ENCODE data around the gene RFESD. TPM values are rescaled to one million over a fixed set of nuclear protein-coding genes. Genes with fewer than 3 reads are reported as not detected.

RFESD gene
- total and polyA plus RNA-seq, 2 of the 8 experiments (the other 6 are each of a cell fraction or from before 2014, with no cell fraction given): 1.7 to 2.0 TPM

DNA sequence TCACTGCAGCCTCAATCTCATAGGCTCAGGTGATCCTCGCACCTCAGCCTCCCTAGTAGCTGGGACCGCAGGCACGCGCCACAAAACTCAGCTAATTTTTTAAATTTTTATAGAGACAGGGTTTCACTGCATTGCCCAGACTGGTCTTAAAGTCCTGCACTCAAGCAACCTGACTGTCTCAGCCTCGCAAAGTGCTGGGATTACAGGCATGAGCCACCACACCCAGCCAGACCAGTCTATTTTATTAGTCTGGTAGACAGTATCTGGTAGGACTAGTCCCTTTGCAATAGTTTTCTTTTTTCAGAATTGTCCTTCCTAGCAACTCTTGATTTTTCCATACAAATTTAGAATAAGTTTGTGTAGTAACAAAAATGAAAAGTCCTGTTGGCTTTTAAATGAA lies 40.8 kb upstream of the RFESD start:
- no peak for TF ChIP-seq MAFK (IDR thresholded peaks at IDR 0.05; ENCODE audit: low read depth, low read length)
- no peak for TF ChIP-seq SP1 (IDR thresholded peaks at IDR 0.05; ENCODE audit: low read depth, low read length)
- no peak for TF ChIP-seq CHD1 (IDR thresholded peaks at IDR 0.05; ENCODE audit: low read depth, low read length)
- TF ChIP-seq CBX5 (IDR thresholded peaks at IDR 0.05; ENCODE audit: low read depth, low read length): no peak
- TF ChIP-seq SIN3A (conservative IDR thresholded peaks at IDR 0.05 in 1 of 2, IDR thresholded peaks at IDR 0.05 in 1 of 2; ENCODE audit: low read depth in 1 of 2, low read length in 2 of 2): no peak
- no peak for TF ChIP-seq USF2 (IDR thresholded peaks at IDR 0.05; ENCODE audit: low read length)
- no peak for TF ChIP-seq ZNF274 (IDR thresholded peaks at IDR 0.05; ENCODE audit: borderline replicate concordance, extremely low read depth, low read length)
- TF ChIP-seq KDM5A (IDR thresholded peaks at IDR 0.05; ENCODE audit: low read length): no peak
- no peak for TF ChIP-seq POU5F1 (IDR thresholded peaks at IDR 0.05; ENCODE audit: low read depth, low read length)
- no peak for TF ChIP-seq NRF1 (IDR thresholded peaks at IDR 0.05; ENCODE audit: low read depth, low read length)
- no peak for TF ChIP-seq RNF2 (IDR thresholded peaks at IDR 0.05; ENCODE audit: borderline replicate concordance, low read depth, low read length, missing control alignments, poor library complexity, severe bottlenecking)
- TF ChIP-seq SP4 (IDR thresholded peaks at IDR 0.05; ENCODE audit: low read length): no peak
- TF ChIP-seq TEAD4 (IDR thresholded peaks at IDR 0.05; ENCODE audit: low read depth, low read length): no peak
- TF ChIP-seq, protein P1, sequence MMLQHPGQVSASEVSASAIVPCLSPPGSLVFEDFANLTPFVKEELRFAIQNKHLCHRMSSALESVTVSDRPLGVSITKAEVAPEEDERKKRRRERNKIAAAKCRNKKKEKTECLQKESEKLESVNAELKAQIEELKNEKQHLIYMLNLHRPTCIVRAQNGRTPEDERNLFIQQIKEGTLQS (IDR thresholded peaks at IDR 0.05; ENCODE audit: insufficient read depth, low read depth, low read length): no peak
- POLR2A ChIA-PET (ENCODE audit: partially characterized antibody): no interaction called here
- H3K9me3 ChIP-seq (ENCODE audit: insufficient read depth in 2 of 2, low read depth in 1 of 2, low read length in 1 of 2): no peaks in the 10 kb centered on the region
- H2BK5ac ChIP-seq (ENCODE audit: low read depth, low read length): no peak overlapping the region
- H3K79me1 ChIP-seq (ENCODE audit: low read depth, low read length): no peaks in the 10 kb centered on the region
- no peak overlapping the region for H2BK15ac ChIP-seq (ENCODE audit: low read length)
- H3K36me3 ChIP-seq (ENCODE audit: control insufficient read depth in 2 of 4, insufficient read depth in 4 of 4, low read length in 3 of 4): no peaks in the 10 kb centered on the region; a peak in 2 of 8 replicates
- no peak overlapping the region for H2BK12ac ChIP-seq (ENCODE audit: low read depth, low read length)
- DNase-seq (ENCODE audit: low read depth in 1 of 2, low spot score in 2 of 2): no peak
- no peak overlapping the region for H3K4me3 ChIP-seq (ENCODE audit: extremely low read depth in 1 of 4, insufficient read depth in 2 of 4, low read depth in 3 of 4, low read length in 4 of 4)
- H3K4me1 ChIP-seq (replicated peaks in 1 of 4; ENCODE audit: control insufficient read depth in 3 of 4, insufficient read depth in 4 of 4, low read length in 3 of 4): no peaks in the 10 kb centered on the region
- no peak overlapping the region for H3K56ac ChIP-seq (replicated peaks; ENCODE audit: insufficient read length, low read depth, low read length)
- H2AFZ ChIP-seq (ENCODE audit: low read length): no peak overlapping the region
- H4K20me1 ChIP-seq (replicated peaks in 1 of 2; ENCODE audit: control insufficient read depth in 1 of 2, insufficient read depth in 2 of 2, low read length in 2 of 2): no peaks in the 10 kb centered on the region
- no peak overlapping the region for H3K4me2 ChIP-seq (ENCODE audit: insufficient read depth in 1 of 2, low read depth in 2 of 2, low read length in 2 of 2)
- no peaks in the 10 kb centered on the region for H3K79me2 ChIP-seq (ENCODE audit: control insufficient read depth in 1 of 2, insufficient read depth in 2 of 2, low read length in 2 of 2)
- no peak overlapping the region for H4K5ac ChIP-seq (ENCODE audit: insufficient read length, low read depth, low read length)
- H4K8ac ChIP-seq (ENCODE audit: extremely low read depth, insufficient read depth, low read length): no peak overlapping the region
- no peak overlapping the region for H4K91ac ChIP-seq (replicated peaks; ENCODE audit: insufficient read length, low read length)
- no peaks in the 10 kb centered on the region for H3K27me3 ChIP-seq (replicated peaks in 1 of 4; ENCODE audit: control insufficient read depth in 3 of 4, extremely low read depth in 1 of 4, insufficient read depth in 3 of 4, low read length in 3 of 4)
- no peaks in the 10 kb centered on the region for H3K23me2 ChIP-seq (ENCODE audit: low read depth, low read length)
- CTCF ChIA-PET (ENCODE audit: partially characterized antibody): no interaction called here
- no peak for FAIRE-seq
- no peak overlapping the region for H3K4ac ChIP-seq (replicated peaks; ENCODE audit: insufficient read length, low read depth, low read length)
- no peak overlapping the region for H2BK120ac ChIP-seq (replicated peaks; ENCODE audit: low read depth, low read length)
- H3K27ac ChIP-seq (ENCODE audit: low read depth, low read length): no peak overlapping the region
- no peak overlapping the region for H3K18ac ChIP-seq (ENCODE audit: extremely low read depth, low read length)
- H2BK20ac ChIP-seq (ENCODE audit: low read length): no peak overlapping the region
- H3K9ac ChIP-seq (replicated peaks in 1 of 4; ENCODE audit: extremely low read depth in 1 of 4, low read depth in 3 of 4, low read length in 3 of 4): no peak overlapping the region
- 90% methylated on average over 5 of the region's 5 CpGs; no CpG with 5 or more reads in 1 of the 2 experiments for WGBS, 2 experiments (ENCODE audit: extremely low coverage in 1 of 2, insufficient coverage in 1 of 2, insufficient read length in 1 of 2, insufficient replicate concordance in 2 of 2, low coverage in 1 of 2, low lambda C conversion rate in 2 of 2, missing lambda C conversion rate in 1 of 2)
- no peak overlapping the region for H2AK5ac ChIP-seq (ENCODE audit: low read depth, low read length)
- H3K14ac ChIP-seq (ENCODE audit: insufficient read length): no peak overlapping the region
- H3K23ac ChIP-seq (ENCODE audit: insufficient read length): no peak overlapping the region

Measured in H1 (cell line).